NOMO-1 treated with dmso at 0.1 percent for 144 hours (cell line): ENCODE results near the gene PLCL1.
"Not testable (repeated sequence)": the region's sequence is repeated elsewhere in the genome, so short reads cannot be mapped to it uniquely, and the experiment has no call there.

Experiments
- DNase-seq: peaks from one replicate; lab custom pipeline; 2025; ENCODE audit not compliant: unreplicated experiment; lab: John Stamatoyannopoulos, UW

The PLCL1 gene

DNA sequence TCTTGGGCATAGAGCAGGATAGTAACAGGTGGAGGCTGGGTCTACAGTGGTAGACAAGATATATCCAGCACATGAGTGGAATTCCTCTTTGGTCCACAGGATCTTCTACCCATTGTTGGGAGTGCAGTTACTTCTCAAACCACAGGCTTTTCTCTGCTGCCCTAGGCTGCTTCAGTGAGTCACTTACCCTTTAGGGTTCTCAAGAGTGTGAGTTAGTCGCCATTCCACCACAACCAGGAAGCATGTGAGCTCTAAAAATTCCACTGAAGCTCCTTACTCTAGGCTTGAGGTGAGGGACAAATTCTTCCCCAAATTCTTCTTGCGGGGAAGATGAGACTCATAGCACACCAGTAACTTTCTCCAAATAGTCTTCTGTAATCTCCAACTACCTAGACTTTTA, 189.4 kb downstream of the PLCL1 start:
- no peak for DNase-seq

DNA sequence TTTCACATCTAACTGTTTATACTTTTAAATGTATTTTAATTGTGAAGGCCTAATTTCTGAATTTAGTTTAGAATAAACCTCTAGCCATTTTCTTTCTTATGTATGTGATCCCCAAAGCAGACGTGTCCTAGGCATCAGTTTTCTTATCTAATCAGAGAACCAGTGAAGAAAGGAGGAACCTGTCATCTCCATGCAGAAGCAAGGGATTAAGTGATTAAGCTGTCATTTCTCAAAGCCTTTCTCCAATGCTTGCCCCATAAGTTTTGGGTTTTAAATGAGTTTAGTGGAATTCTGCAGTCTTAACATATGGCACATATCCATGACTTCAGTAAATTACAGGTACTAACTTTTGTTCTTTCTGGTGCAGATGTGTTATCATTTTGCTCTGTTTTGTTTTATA, 190.4 kb downstream of the PLCL1 start:
- no peak for DNase-seq

DNA sequence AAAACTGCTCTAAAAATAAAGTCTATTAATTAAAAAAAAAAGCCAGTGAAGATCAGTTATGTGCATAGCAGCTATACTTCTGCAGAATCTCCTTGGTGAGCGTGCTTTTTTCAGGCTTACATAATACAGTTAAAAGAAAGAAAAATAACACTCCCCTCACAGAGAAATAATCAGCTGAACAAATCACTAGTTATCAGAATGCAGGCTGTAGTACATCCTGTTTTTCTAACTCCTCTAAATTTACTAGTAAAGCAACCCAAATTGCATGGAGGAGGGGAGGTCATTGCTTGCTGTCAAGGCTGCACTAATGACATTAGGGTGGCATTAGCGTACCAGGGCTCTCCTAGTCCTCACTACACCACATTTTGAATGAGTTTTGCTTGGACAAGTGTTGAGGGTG, 192.2 kb downstream of the PLCL1 start:
- no peak for DNase-seq

DNA sequence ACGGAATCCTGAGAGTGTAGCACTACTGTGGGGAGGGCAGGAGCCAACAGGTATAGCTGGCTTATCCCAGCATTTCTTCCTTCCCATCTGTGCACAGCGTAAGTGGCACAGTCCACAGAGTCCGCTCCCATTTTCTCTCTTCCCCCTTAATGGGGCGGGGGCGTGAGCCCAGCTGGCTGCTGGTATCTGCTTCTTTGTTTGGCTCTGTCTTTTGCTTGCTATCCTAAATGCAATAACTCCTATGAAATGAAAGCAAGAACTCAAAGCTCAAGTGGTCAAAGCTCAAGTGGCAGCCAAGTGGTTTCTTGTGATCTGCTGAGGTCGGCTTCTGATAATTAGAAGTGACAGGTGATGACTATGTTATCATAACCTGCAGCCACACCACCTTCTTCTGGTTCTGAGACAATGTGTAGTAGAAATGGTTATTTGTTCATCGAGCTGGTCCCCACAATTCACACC, 192.7 kb downstream of the PLCL1 start:
- DNase-seq: no peak

DNA sequence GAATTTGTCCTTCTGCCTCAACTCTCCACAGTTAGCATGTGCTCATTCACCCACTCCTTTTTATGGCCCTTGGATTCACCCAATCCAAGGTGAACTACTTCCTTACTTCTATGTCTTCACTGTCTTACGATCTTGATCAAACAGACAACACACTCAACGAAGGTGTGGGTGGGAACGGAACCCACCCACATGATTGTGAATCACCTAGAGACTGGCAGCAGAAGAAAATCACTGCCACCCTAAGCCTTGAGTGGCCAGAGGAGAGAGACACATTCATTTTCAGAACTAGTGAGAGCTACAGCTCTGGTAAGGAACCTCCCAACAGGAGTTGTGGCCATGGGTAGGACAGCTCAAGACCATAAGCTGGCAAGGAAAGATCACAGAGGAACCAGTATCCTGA, 194.3 kb downstream of the PLCL1 start:
- no peak for DNase-seq

DNA sequence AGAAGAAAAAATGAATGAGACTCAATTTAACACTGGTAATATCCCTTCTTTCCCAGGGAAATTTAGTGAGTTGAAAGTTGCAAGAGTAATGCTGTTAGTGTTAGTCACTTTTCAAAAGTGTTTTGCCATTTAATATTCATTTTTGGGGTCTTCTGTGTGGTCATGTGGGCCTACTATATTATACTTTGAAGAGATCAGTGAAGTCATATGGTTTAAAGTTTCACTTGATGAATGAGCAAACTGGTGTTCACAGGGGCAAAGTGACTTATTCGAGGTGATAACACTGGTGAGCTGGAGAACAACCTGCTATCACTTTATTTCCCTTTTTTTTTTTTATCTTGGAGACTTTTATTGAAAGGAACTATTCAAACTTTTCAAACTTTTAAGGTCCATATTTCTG, 196.0 kb downstream of the PLCL1 start:
- no peak for DNase-seq

DNA sequence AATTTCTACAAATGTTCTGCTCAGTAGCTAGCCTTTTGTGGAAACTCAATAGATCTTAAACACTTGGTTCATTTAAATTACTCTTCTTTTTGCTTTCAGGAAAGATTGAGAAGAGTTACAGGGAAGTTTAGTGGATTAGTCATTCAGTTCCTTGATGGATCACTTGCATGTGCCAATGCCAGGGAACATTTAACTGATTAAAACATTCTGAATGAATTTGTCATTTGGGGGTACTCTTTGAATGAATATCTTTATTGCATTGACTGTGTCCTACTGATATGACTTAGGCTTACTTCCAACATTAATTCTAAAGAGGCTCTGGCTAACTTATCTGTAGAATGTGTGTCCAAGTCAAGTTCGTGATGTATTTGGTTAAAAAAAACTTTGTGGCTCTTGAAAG, 199.8 kb downstream of the PLCL1 start:
- DNase-seq: no peak

DNA sequence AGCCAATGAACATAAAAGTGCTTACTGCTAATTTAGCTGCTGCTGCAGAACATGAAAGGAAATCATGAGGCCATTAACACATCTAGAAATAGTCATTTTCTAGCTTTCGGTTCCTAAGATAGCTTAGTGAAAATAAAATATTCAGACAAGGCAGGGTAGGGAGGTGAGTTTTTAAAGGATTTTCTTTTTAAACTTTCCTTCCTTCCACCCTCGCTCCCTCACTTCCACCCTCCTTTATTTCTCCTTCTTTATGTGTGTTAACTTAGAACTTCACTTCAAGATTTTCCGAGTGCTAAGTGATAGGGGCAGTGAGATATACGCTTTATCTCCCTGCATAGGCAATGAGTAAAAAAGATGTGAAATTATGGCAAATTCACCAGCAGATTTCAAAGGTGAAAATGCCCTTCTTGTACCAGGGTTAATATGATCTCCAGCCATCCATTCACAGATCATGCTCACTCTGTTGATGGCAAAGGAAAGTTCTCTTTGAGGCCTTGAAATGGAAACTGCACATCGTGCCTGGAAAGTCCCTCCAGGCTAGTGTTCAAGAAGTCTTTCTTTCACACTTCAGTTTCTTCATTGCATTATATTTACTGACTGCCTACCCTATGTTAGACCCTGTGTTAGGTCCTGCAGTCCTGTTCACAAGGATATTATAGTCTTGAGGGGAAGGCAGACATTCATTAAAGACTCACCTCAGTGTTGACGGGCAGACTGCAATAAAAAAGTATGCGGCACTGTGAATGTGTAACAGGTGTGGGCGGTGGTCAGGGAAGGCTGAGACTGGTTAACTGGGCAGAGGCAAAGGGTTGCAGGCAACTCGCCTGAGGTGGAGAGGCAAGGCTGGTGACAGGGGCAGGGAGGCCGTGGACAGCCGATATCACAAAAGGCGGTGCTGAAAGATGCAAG, 200.8 kb downstream of the PLCL1 start:
- no peak for DNase-seq

DNA sequence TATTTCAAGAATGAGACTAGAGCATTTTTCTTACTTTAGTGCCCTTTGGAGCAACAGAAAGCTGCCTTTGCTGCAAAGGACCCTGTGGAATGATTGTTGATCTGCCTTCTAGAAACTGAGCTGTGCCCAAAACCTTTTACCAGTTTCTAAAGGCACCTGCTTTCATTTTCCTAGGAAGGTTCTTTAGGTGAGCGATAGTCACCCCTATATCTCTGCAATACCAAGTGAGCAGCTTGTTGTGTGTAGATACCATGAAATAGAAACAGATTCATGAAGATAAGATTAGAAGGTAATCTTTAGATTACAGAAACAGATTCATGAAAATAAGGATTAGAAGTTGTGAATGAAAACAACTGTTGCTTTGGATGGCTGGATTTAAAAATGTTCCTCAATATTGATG, 202.3 kb downstream of the PLCL1 start:
- no peak for DNase-seq

DNA sequence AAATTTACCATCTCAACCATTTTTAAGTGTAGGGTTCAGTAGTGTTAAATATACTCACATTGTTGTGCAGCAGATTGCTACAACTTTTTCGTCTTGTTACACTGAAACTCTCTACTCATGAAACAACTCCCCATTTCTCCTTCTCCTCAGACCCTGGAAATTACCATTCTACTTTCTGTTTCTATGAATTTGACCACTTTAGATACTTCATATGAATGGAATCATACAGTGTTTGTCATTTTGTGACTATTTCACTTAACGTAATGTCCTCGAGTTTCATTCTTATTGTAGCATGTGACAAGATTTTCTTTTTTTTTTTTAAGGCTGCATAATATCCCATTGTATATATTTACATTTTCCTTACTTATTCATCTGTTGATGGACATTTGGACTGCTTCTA, 203.8 kb downstream of the PLCL1 start:
- no peak for DNase-seq

DNA sequence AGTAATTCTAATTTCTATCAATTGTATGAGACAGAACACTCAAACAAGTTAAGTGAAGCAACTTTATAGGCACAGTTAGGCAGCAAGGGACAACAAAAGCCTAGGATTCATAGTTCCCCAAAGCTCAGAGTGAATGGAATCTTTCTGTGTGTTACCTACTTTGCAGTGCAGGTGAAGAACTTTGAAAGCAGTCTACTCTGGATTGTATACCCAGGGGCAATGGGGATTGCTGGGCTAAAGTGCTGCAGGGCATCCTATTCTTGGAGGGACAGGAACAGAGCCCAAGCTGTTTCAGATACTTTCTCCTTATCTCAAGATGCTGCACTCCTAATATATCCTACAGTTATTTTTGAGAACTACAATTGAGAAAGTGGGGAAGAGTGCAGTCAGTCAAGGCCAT, 207.6 kb downstream of the PLCL1 start:
- no peak for DNase-seq

DNA sequence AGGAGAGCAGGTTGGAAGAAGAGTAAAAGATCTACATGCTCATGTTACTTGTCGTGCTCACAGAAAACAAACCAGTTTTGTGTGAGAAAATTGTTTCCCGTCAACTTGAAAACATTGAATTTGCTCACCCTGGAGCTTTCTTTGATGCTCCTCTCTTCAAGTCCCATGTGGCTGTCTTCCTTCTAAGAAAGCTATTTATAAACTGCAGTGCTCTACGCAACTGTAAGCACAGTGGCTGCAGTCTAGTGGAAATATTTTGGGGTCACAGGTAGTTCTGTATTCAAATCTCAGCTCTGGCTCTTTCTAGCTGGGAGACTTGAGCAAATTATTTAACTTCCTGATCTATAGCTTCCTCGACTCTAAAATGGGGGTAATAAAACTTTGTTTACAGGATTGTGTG, 211.8 kb downstream of the PLCL1 start:
- no peak for DNase-seq

DNA sequence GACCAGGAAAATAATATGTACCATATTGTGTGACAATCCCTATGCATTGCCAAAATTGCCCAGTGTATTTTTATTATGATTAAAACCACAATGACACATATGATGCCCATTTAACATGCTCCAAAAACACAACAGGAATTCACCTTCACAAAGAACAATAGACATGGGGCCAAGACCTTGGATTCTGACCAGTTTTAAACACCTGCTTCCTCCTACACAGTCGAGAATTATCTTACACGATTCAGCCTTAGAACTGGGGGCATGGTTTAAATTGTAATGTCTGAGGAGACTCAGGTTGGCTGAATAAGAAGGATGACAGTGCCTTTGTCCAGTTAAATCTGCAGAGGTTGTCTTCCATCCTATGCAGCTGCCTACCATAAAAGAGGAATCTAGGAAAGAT, 212.7 kb downstream of the PLCL1 start:
- DNase-seq: no peak

DNA sequence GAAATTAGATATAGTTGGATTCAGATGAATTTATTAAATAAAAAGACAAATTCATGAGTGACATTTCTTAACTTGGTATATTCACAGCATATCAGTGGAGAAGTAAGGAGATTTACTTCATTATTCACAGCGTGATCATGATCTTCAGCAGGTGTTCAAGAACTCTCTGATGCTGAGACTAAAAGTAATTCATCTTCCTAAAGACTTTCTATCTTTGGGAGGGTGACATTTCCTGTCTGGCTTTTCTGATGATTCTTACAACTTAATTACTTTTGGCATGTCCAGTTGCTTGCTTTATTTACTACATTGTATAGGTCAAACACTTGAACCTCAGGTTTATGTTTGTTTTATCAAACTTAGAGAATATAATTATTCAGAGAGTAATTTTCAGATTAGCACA, 224.6 kb downstream of the PLCL1 start:
- no peak for DNase-seq

DNA sequence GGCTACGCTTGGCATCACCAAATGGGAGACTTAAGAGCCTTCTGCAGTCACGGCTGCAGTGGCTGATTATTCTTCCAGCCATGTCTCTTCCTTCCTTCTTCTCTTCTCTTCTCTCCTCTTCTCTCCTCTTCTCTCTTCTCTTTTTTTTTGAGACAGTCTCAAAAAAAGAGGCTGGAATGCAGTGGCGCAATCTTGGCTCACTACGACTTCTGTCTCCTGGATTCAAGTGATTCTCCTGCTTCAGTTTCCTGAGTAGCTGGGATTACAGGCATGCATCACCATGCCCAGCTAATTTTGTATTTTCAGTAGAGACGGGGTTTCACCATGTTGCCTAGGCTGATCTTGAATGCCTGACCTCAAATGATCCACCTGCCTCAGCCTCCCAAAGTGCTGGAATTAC, 225.2 kb downstream of the PLCL1 start:
- not testable (repeated sequence) for DNase-seq

DNA sequence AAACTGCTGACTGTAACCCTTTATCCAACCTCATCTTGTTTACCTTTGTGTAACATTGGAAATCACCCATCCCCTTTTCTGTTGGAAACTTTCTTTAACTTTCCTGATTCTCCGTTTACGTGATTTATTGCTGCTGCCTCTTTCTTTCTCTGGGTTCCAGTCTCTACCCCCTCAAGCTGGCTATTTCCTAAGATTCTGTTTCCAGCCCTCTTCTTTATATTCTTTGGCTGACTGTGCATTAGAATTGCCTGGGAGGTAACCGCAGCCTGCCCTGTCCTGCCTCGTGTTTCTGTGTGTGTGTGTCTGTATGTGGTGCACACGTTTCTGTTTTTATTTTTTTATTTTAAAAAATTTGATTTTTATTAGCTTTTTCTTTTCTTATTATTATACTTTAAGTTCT, 229.2 kb downstream of the PLCL1 start:
- no peak for DNase-seq

DNA sequence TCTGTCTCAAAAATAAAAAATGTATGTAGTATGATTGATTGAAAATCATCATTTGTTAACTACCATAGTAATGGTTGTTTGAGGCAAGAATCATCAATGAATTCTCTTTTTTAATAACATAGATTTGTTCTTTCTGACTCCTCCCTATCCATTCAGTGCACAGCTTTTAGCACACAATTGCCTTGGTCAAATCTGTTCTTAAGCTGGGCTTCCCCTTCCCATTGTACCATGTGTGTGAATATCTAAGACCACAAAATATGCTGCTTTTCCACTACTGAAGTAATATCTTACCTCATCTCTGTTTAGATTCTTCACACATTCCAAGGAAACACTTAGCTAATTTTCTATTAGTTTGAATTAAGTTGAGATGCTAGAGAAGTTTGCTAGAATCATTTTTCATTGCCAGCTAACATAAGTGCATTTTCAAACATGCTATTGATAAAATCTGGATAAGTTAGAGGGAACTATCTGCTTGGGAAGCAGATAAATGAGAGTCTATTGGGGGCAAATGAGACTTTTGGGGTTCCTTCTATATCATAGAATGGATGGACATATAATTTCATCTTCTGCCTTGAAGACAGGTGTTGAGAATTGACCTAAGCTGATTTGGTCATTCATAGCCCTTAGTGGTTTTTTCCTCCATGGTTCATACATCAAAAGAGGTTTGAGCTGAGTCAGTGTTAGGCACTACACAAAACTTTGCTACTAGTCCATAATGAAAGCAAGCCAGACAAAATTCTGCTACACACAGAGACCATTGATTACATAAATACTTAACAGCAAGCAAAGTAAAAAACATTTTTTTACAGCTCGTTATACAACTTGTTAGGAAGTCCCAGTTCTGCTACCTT, 231.9 kb downstream of the PLCL1 start:
- no peak for DNase-seq

DNA sequence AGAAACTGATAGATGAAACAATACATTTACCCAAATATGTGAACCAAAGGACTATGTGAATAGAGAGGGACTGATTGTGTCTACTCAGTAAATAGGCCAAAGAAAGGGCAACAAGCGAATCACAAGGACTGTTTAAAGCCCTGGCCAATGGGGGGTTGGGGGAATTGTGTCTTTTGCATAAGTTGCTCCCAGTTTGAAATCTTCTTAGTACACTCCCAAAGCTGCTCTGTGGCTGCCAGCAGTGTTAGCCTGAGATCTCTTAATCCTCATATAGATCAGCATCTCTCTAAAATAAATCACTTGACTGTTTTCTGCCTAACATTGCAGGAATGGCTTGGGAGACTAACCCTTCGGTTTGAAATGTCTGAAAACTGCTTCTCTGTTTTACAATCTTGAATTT, 236.4 kb downstream of the PLCL1 start:
- DNase-seq: no peak

DNA sequence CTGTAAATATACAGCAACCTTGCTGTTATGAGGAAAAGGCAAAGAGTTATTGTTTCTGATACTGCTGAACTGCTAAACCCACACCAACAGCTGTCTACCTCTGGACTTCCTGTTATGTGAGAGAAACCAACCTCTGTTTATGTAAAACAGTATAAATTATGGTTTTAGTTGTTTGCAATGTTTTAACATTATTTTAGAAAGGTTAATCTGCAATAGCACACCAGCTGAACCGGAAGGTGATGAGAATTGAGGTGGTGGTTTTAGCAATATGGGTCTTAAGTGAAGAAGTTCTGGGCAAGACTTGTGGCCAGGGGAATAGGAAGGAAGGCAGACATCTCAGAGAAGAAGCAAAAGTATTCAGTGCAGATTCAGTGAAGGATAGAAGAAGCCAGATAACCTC, 237.8 kb downstream of the PLCL1 start:
- no peak for DNase-seq

DNA sequence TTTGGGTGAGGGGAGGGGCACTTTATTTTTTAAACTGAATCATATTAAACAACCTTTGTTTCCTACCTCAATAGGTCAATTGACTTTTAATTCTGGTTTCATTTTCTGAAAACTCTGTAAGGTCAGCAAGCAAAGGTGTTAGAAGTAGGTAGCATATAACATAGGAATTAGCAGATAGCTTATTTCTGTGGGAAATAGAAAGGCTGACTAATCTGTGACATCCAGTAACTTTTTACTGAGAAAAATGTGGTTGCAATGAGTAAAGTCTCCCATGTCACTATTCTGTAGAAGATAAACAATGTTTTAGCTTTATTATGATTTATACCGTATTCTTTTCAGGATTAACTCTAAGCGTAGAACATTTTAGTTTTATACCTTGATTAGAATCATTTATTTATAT, 240.4 kb downstream of the PLCL1 start:
- no peak for DNase-seq

DNA sequence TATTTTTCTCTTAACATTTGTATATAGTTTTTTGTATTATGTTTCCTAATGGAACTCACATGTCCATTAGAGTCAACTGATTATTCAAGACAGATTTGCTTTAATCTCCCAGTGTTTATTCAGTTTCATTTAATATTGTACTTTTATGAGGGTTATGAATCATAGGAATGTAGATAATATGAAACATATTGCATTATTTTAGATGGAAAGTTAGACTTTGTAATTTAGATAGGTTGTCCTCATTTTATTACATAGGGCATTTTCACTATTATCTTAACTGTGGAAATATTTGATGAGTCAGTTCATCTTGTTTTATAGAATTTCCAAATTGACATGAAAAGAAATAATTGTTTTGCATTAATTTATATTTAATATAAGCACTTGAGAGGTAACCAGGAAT, 240.8 kb downstream of the PLCL1 start:
- no peak for DNase-seq

DNA sequence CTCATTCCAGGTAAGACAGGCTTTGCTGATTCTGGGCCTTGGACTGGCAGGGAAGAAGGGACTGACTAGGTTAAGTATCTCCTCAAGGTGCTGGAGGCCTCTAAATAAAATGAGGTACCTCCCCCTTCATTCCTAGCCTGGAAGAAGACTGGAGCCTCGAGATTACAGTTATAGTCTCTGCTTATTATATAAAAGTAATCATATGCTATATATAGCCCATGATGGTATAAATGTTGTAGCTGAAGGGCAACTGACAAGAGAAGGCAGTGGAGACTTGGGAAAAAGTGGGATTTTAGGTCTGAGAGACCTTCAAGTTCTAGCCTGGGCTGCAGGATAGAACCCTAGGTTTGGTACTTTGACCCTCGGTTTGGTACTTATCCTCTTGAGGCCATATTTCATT, 248.3 kb downstream of the PLCL1 start:
- DNase-seq: no peak
